ENCODE data around the gene GPANK1. TPM values are rescaled to one million over a fixed set of nuclear protein-coding genes. Genes with fewer than 3 reads are reported as not detected.

Gene GPANK1
- total RNA-seq, 1 donor from 2014 or later: 18.0 TPM

DNA sequence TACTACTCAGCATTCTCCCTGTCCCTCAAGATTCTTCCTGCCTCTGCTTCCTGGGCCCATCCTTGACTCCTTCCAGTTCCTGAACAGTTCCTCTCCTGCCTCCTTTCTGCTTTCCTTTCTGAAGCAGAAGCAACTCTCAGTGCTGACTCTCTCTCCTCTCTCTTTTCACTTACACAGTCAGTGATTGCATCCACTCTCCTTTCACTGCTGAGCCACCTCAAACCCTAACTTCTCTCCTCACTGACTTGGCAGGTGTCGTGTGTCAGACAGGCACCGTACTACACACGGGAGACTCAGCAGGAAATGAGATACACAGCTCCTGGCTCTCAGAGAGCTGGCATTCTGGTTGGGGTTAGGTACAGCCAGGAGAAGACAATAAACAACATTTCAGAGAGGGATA lies 32.8 kb upstream of the GPANK1 start:
- Mint-ChIP-seq H3K9me3 (ENCODE audit: low read depth) (no peaks in the 10 kb centered on the region), H3K4me1 (ENCODE audit: low read depth) (peaks cover 17% of the 10 kb centered on the region), H3K36me3 (ENCODE audit: insufficient read depth) (peaks cover 25% of the 10 kb centered on the region), H3K27ac (peak overlapping the region; percentile 27), H3K4me3 (ENCODE audit: low read depth) (no peak overlapping the region), H3K27me3 (no peaks in the 10 kb centered on the region)
- no peak for TF ChIP-seq CTCF (IDR thresholded peaks at IDR 0.05; ENCODE audit: unreplicated experiment)
- no peak for DNase-seq (ENCODE audit: low spot score, unreplicated experiment)

GRCh38 chr6:31693535-31693934 lies 28.7 kb upstream of the GPANK1 start:
- Mint-ChIP-seq H3K27ac (no peak overlapping the region), H3K4me1 (ENCODE audit: low read depth) (peaks cover 13% of the 10 kb centered on the region), H3K9me3 (ENCODE audit: low read depth) (no peaks in the 10 kb centered on the region), H3K4me3 (ENCODE audit: low read depth) (no peak overlapping the region), H3K36me3 (ENCODE audit: insufficient read depth) (peaks cover 28% of the 10 kb centered on the region), H3K27me3 (no peaks in the 10 kb centered on the region)
- no peak for TF ChIP-seq CTCF (IDR thresholded peaks at IDR 0.05; ENCODE audit: unreplicated experiment)
- DNase-seq (ENCODE audit: low spot score, unreplicated experiment): no peak

GRCh38 chr6:31692886-31693285 lies 28.1 kb upstream of the GPANK1 start:
- TF ChIP-seq CTCF (IDR thresholded peaks at IDR 0.05; ENCODE audit: unreplicated experiment): no peak
- Mint-ChIP-seq H3K4me3 (ENCODE audit: low read depth) (no peak overlapping the region), H3K4me1 (ENCODE audit: low read depth) (peaks cover 13% of the 10 kb centered on the region), H3K36me3 (ENCODE audit: insufficient read depth) (peaks cover 27% of the 10 kb centered on the region), H3K27ac (no peak overlapping the region), H3K9me3 (ENCODE audit: low read depth) (no peaks in the 10 kb centered on the region), H3K27me3 (no peaks in the 10 kb centered on the region)
- DNase-seq (ENCODE audit: low spot score, unreplicated experiment): no peak

- Mint-ChIP-seq H3K9me3 (ENCODE audit: low read depth) (no peaks in the 10 kb centered on the region), H3K4me3 (ENCODE audit: low read depth) (no peak overlapping the region), H3K27me3 (no peaks in the 10 kb centered on the region), H3K36me3 (ENCODE audit: insufficient read depth) (peaks cover 24% of the 10 kb centered on the region), H3K4me1 (ENCODE audit: low read depth) (peaks cover 12% of the 10 kb centered on the region), H3K27ac (no peak overlapping the region)
- no peak for TF ChIP-seq CTCF (IDR thresholded peaks at IDR 0.05; ENCODE audit: unreplicated experiment)
- DNase-seq (ENCODE audit: low spot score, unreplicated experiment): no peak
Measured at GRCh38 chr6:31692353-31692752, 27.6 kb upstream of the GPANK1 start.

DNA sequence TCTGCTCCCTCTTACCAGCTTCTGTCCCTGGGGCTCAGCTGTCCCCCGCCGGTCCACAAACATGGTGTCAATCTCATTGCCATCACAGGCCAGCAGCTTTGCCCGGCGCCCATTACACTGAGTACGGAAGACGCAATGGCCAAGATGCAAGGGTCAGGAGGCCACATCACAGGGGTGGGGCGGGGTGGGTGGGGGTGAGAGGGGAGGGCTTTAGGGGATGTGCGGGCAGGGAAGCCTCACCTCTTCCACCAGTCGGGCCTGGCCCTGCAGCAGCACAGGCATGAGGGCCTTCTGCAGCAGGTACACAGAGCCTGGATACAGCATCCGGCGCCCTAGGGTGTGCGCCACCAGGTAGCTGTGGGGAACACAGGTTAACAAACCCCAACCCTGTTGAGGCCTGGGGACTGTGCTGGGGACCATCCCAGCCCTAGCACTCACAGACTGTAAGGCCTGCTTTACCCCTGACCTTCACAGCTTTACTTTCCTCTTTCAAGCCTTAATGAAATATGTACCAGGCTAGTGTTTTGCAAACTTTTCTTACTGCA lies 26.8 kb upstream of the GPANK1 start:
- Mint-ChIP-seq H3K4me3 (ENCODE audit: low read depth) (no peak overlapping the region), H3K27me3 (no peaks in the 10 kb centered on the region), H3K36me3 (ENCODE audit: insufficient read depth) (peaks cover 22% of the 10 kb centered on the region), H3K4me1 (ENCODE audit: low read depth) (peaks cover 11% of the 10 kb centered on the region), H3K9me3 (ENCODE audit: low read depth) (no peaks in the 10 kb centered on the region), H3K27ac (peak overlapping the region; percentile 67)
- DNase-seq (ENCODE audit: low spot score, unreplicated experiment): no peak
- no peak for TF ChIP-seq CTCF (IDR thresholded peaks at IDR 0.05; ENCODE audit: unreplicated experiment)
